Left lung (tissue), 10 donors: ENCODE measurements around the gene LAPTM5. TPM values are rescaled to one million over a fixed set of nuclear protein-coding genes. Genes with fewer than 3 reads are reported as not detected.

Experiments used
- ATAC-seq: fragments of 200-7000 bp; cut with Tn5 transposase; one replicate; pipeline ENCODE4 v1.9.1; 2020; ENCODE audit warnings: moderate library complexity
- DNase-seq, 4 donors: peaks; one replicate each; pipeline ENCODE4 v3.0.0-alpha.2; 2013 to 2020
- H3K27ac ChIP-seq, 2 donors: fragments of 200-600 bp; sonication (generic) in 1 of 2; one replicate each; pipeline versions ENCODE4 v1.5.0 to v1.8.0; 2020 to 2021
- H3K27me3 ChIP-seq, 2 donors: fragments of 200-600 bp; sonication (generic) in 1 of 2; one replicate each; pipeline versions ENCODE4 v1.5.0 to v1.8.0; 2020 to 2021
- H3K36me3 ChIP-seq, 2 donors: fragments of 200-600 bp; sonication (generic) in 1 of 2; one replicate each; pipeline versions ENCODE4 v1.5.0 to v1.8.0; 2020 to 2021
- H3K4me1 ChIP-seq, 2 donors: fragments of 200-600 bp; one replicate each; pipeline ENCODE4 v1.8.0; 2021
- H3K4me3 ChIP-seq, 2 donors: fragments of 200-600 bp; sonication (generic) in 1 of 2; one replicate each; pipeline versions ENCODE4 v1.5.0 to v1.8.0; 2020 to 2021; ENCODE audit warnings: mild to moderate bottlenecking in 1 of 2
- H3K9me3 ChIP-seq, 2 donors: fragments of 200-600 bp; sonication (generic) in 1 of 2; one replicate each; pipeline versions ENCODE4 v1.5.0 to v1.8.0; 2020 to 2021
- intact Hi-C, 2 donors: fragments of 100-400 bp; cut with DNase I; formaldehyde crosslinking; loops; one replicate each; pipeline versions ENCODE4 v1.11.2 to v1.14.2; 2022
- polyA plus RNA-seq, 6 donors: library from polyadenylated mRNA; unstranded; fragments of 120-200 nt; gene quantifications; one replicate each; pipeline ENCODE4 v1.2.1, GENCODE V29; 2013; ENCODE audit not compliant: insufficient read length in 6 of 6
- total RNA-seq, 2 donors: library from RNA; stranded (reverse); fragmentation: NEBNext Ultra II Directional; extraction: Animal tissue kit (Norgen Biotek cat#: 25700); gene quantifications; one replicate each; pipeline ENCODE4 v1.2.1, GENCODE V29; 2021
- TF ChIP-seq, protein P1 (sequence below), 2 donors: fragments of 200-600 bp; sonication (generic) in 1 of 2; IDR thresholded peaks; one replicate each; pipeline versions ENCODE4 v1.5.0 to v1.8.0; 2021; ENCODE audit warnings: antibody characterized with exemption in 2 of 2
- donor health status: DM: no; HTN: yes; CAD: no.
- donor health status: DM: no; HTN: no; CAD: no.

LAPTM5 gene
- total and polyA plus RNA-seq, 8 donors, result 23.0 to 513 (median 29.5) TPM

DNA sequence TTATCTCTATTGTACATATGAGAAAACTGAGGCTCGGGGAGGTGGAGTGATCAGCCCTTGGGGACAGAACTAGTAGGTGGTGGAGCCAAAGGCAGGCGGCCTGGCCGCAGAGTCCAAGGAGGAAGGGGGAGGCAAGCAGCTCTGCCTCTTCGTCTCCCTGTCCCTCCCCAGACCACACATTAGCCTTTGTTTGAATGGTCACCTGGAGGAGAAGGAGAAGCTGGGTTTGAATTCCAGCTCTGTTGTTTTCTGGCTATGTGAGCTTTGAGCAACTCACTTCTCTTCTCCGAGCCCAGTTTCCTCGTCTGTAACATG, 21.4 kb upstream of the LAPTM5 start:
- Histone ChIP-seq H3K27me3 (no peaks in the 10 kb centered on the region), H3K4me3 (no peak overlapping the region), H3K4me1 (peaks cover 0 to 35% of the 10 kb centered on the region in 2 donors), H3K9me3 (no peaks in the 10 kb centered on the region), H3K36me3 (no peaks in the 10 kb centered on the region), H3K27ac (no peak overlapping the region)
- DNase-seq, result no peak
- ATAC-seq, result no peak
- intact Hi-C loops, result loop anchor here (2.0 to 10.0 kb wide), 2 partner anchors 54 to 60 kb away; partner anchors contain the start of gene MATN1 (in 1 of the 2)
- TF ChIP-seq, protein P1, sequence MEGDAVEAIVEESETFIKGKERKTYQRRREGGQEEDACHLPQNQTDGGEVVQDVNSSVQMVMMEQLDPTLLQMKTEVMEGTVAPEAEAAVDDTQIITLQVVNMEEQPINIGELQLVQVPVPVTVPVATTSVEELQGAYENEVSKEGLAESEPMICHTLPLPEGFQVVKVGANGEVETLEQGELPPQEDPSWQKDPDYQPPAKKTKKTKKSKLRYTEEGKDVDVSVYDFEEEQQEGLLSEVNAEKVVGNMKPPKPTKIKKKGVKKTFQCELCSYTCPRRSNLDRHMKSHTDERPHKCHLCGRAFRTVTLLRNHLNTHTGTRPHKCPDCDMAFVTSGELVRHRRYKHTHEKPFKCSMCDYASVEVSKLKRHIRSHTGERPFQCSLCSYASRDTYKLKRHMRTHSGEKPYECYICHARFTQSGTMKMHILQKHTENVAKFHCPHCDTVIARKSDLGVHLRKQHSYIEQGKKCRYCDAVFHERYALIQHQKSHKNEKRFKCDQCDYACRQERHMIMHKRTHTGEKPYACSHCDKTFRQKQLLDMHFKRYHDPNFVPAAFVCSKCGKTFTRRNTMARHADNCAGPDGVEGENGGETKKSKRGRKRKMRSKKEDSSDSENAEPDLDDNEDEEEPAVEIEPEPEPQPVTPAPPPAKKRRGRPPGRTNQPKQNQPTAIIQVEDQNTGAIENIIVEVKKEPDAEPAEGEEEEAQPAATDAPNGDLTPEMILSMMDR (IDR thresholded peaks at IDR 0.05), result no peak

DNA sequence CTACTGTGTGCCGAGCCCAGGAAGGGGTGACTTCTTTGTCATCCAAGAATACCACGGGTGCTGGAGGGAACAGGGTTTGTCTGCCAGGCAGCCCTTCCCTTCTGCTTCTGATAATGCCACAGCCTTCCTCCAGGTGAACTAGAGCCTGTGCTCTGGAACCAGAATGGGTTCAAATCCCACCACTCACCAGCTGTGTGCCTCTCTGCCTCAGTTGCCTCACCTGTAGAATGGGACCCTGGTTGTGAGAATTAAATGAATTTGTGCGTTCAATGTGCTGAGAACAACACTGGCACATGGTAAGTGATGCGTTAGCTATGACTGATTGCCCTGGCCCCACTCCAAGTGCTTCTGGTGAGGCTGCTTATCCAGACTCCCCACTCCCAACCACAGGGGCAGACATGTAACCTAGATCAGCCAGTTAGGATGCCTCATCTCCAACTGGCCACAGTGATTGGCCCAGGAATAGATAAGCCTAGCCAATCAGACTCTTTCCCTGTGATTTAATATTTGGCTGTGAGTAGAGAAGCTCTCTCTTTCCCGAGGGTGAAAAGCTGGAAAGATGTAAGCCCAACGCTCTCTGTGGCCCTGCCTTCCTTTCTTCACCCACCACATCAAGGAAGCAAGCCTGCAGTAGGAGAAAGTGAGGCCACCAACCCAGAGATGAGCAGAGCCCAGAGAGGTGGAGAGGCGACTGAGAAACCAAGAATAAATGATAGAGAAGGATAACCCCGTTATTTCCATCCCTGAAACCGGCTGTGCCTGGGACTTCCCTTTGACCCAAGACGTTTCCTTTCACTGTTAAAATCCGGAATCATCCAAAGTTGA, 20.8 kb upstream of the LAPTM5 start:
- Histone ChIP-seq H3K27me3 (no peaks in the 10 kb centered on the region), H3K4me1 (peaks cover 0 to 30% of the 10 kb centered on the region in 2 donors), H3K4me3 (no peak overlapping the region), H3K9me3 (no peaks in the 10 kb centered on the region), H3K27ac (no peak overlapping the region), H3K36me3 (no peaks in the 10 kb centered on the region)
- ATAC-seq (no peak), DNase-seq (no peak)
- intact Hi-C loops, result loop anchor here (2.0 to 10.0 kb wide), 2 partner anchors 54 to 60 kb away; partner anchors contain the start of gene MATN1 (in 1 of the 2)
- TF ChIP-seq, protein P1 (IDR thresholded peaks at IDR 0.05), result no peak

DNA sequence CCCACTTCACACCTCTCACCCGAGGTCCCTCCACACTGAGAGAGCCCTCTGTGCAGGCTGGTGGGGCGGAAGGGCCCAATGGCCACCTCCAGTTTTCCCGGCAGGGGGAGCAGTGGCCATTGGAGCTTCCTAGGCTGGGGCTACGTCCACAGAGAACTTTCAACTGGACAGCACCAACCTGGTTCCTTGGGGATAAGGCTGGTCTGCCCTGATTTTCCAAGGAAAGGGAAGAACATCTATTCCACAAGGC, 20.3 kb upstream of the LAPTM5 start:
- Histone ChIP-seq H3K4me1 (peaks cover 0 to 24% of the 10 kb centered on the region in 2 donors), H3K9me3 (no peaks in the 10 kb centered on the region), H3K4me3 (no peak overlapping the region), H3K27me3 (no peaks in the 10 kb centered on the region), H3K27ac (no peak overlapping the region), H3K36me3 (no peaks in the 10 kb centered on the region)
- intact Hi-C loops, result loop anchor here (2.0 to 10.0 kb wide), 2 partner anchors 53 to 59 kb away; partner anchors contain the start of gene MATN1 (in 1 of the 2)
- DNase-seq, result no peak
- TF ChIP-seq, protein P1 (IDR thresholded peaks at IDR 0.05), result no peak
- no peak for ATAC-seq

DNA sequence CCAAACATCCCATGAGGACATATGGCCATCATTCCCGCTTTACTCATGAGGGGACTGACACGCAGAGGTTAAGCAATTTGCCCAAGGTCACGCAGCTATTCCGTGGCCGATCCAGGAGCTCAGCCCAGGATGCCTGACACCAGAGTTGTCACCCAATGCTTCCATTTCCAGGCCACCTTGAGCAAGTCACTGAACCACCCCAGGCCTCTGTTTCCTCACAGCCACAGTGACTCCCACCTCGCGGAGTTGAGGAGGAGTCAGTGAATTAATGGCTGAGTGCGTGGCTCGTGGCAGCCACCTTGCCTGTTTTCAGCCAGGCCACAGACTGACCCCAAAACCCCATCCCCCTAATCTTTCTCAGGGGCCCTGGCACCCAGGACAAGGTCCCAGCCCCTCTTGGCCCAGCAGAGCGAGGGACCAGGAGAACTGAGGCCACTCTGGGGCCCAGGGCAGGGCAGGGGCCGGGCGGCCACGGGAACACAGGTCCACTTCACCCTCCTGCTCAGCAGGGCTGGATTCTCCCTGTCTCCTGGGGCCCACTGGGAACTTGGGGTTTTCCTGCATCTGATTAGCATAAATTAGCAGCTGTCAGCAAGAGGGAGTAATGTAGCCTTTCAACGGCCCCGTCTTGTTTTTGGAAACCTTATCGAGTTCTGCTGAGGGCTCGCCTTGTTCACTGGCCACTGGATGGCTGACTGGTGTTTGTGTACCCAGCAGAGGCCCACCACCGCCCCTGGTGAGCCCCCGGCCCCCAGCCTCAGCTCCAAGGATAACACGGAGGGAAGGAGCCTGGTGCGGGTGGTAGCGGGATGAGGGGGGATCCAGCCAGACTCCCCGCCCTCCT, 19.7 kb upstream of the LAPTM5 start:
- intact Hi-C loops, result loop anchor here in 1 of 2 donors (10.0 kb wide), 1 partner anchor 52 kb away; the partner anchor contains the start of gene MATN1
- TF ChIP-seq, protein P1 (IDR thresholded peaks at IDR 0.05), result no peak
- H3K27me3 ChIP-seq, result no peaks in the 10 kb centered on the region
- peaks cover 0 to 19% of the 10 kb centered on the region in 2 donors for H3K4me1 ChIP-seq
- H3K4me3 ChIP-seq, result no peak overlapping the region
- no peak for DNase-seq
- ATAC-seq, result no peak
- H3K27ac ChIP-seq, result no peak overlapping the region
- no peaks in the 10 kb centered on the region for H3K9me3 ChIP-seq
- no peaks in the 10 kb centered on the region for H3K36me3 ChIP-seq
